ENCODE measurements around the gene RARB.

The RARB gene

GRCh38 chr3:25574172-25574765, 146.2 kb downstream of the RARB start:
- no peak for DNase-seq (ENCODE audit: low read depth in 1 of 2, low spot score in 1 of 2)

GRCh38 chr3:25575001-25575400, 146.9 kb downstream of the RARB start:
- DNase-seq (ENCODE audit: low read depth in 1 of 2, low spot score in 1 of 2): no peak

GRCh38 chr3:25576146-25576545, 148.1 kb downstream of the RARB start:
- DNase-seq (ENCODE audit: low read depth in 1 of 2, low spot score in 1 of 2): no peak

- DNase-seq (ENCODE audit: low read depth in 1 of 2, low spot score in 1 of 2): no peak
Observed at GRCh38 chr3:25576831-25577454, 148.9 kb downstream of the RARB start.

GRCh38 chr3:25578059-25578458, 150.0 kb downstream of the RARB start:
- no peak for DNase-seq (ENCODE audit: low read depth in 1 of 2, low spot score in 1 of 2)

GRCh38 chr3:25580534-25580933, 152.5 kb downstream of the RARB start:
- DNase-seq (ENCODE audit: low read depth in 1 of 2, low spot score in 1 of 2): no peak

- no peak for DNase-seq (ENCODE audit: low read depth in 1 of 2, low spot score in 1 of 2)
Observed at GRCh38 chr3:25581335-25581734, 153.3 kb downstream of the RARB start.

- no peak for DNase-seq (ENCODE audit: low read depth in 1 of 2, low spot score in 1 of 2)
Observed at GRCh38 chr3:25581823-25582222, 153.8 kb downstream of the RARB start.

GRCh38 chr3:25582242-25582641, 154.2 kb downstream of the RARB start:
- DNase-seq (ENCODE audit: low read depth in 1 of 2, low spot score in 1 of 2): no peak

- no peak for DNase-seq (ENCODE audit: low read depth in 1 of 2, low spot score in 1 of 2)
Observed at GRCh38 chr3:25583343-25583742, 155.3 kb downstream of the RARB start.

- no peak for DNase-seq (ENCODE audit: low read depth in 1 of 2, low spot score in 1 of 2)
Observed at GRCh38 chr3:25584011-25584789, 156.1 kb downstream of the RARB start.

GRCh38 chr3:25585361-25586166, 157.5 kb downstream of the RARB start:
- DNase-seq (ENCODE audit: low read depth in 1 of 2, low spot score in 1 of 2): no peak

- DNase-seq (ENCODE audit: low read depth in 1 of 2, low spot score in 1 of 2): no peak
Observed at GRCh38 chr3:25586167-25586505, 158.1 kb downstream of the RARB start.

GRCh38 chr3:25586553-25586952, 158.5 kb downstream of the RARB start:
- DNase-seq (ENCODE audit: low read depth in 1 of 2, low spot score in 1 of 2): no peak

GRCh38 chr3:25587094-25587493, 159.0 kb downstream of the RARB start:
- DNase-seq (ENCODE audit: low read depth in 1 of 2, low spot score in 1 of 2): no peak

GRCh38 chr3:25587526-25587925, 159.5 kb downstream of the RARB start:
- no peak for DNase-seq (ENCODE audit: low read depth in 1 of 2, low spot score in 1 of 2)

GRCh38 chr3:25587975-25588374, 159.9 kb downstream of the RARB start:
- no peak for DNase-seq (ENCODE audit: low read depth in 1 of 2, low spot score in 1 of 2)

GRCh38 chr3:25588441-25589103, 160.5 kb downstream of the RARB start:
- no peak for DNase-seq (ENCODE audit: low read depth in 1 of 2, low spot score in 1 of 2)

GRCh38 chr3:25589104-25589782, 161.2 kb downstream of the RARB start:
- DNase-seq (ENCODE audit: low read depth in 1 of 2, low spot score in 1 of 2): no peak

GRCh38 chr3:25589783-25590258, 161.8 kb downstream of the RARB start:
- no peak for DNase-seq (ENCODE audit: low read depth in 1 of 2, low spot score in 1 of 2)
